ENCODE data around the gene NAT16. TPM values are rescaled to one million over a fixed set of nuclear protein-coding genes. Genes with fewer than 3 reads are reported as not detected.

NAT16 gene
- total and polyA plus RNA-seq, 2 of the 4 experiments (the other 2 are of a cell fraction) = 0.05 TPM; not detected in 1

DNA sequence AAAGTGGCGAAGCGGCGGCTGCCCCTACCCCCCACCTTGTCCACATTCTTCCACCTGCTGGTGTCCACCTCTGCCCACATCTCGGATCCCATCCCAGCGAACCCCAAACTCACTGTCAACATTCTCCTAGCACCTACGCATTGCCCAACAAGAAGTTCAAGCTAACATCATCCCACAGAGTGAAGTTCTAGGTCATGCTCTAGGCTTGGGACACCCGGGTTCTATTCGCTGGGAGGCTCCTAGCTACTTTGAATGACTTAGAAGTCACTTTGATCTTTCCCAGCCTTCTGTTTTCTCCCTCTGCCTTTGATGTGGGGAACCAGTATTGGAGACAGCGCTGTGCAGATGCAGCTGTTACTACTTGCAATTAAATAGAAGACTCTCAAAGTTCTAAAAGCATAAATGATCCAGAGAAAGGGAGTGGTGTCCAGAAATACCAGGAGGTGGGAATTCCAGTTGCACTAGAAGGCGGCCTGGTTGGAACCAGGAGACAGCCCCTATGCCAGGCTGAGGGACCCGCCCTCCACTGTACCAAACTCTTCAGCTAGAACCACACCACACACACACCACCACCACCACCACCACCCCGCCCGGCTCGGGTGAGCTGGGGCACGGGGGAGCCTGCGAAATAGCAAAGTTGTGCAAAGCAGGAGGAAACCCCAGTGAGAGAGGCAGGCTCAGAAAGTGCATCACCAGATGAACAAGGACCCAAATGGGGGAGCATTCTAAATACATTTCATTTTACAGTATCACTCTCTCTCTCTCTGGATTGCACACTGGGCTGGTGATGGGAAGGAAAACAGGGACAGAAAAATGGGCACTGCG is 9.3 kb downstream of the NAT16 start:
- BruUV-seq (replicated peaks) = no TSS peak
- Histone ChIP-seq H3K9me3 (ENCODE audit: control insufficient read depth, insufficient read depth, low read length) (peaks cover 2% of the 10 kb centered on the region; the same call in 1 of the 2 replicates), H3K18ac (ENCODE audit: low read depth, low read length) (no peak overlapping the region), H3K27ac (ENCODE audit: insufficient read depth, low read length) (no peak overlapping the region), H3K23ac (ENCODE audit: low read depth, low read length) (no peak overlapping the region), H2BK15ac (ENCODE audit: low read depth, low read length) (no peak overlapping the region), H3K36me3 (ENCODE audit: control insufficient read depth, insufficient read depth, low read length) (no peaks in the 10 kb centered on the region), H3K4me3 (ENCODE audit: insufficient read depth, low read depth, low read length) (no peak overlapping the region), H3K4me1 (ENCODE audit: control insufficient read depth, insufficient read depth, low read length) (peaks cover 18% of the 10 kb centered on the region), H3K27me3 (ENCODE audit: control insufficient read depth, insufficient read depth, low read length) (peaks cover 73% of the 10 kb centered on the region), H4K5ac (ENCODE audit: low read depth, low read length) (no peak overlapping the region), H3K79me1 (ENCODE audit: low read depth in 1 of 2, low read length in 2 of 2) (peaks cover 0 to 3% of the 10 kb centered on the region in 2 experiments; a peak in 1 of 4 replicates), H4K91ac (ENCODE audit: insufficient read depth, low read depth, low read length) (no peak overlapping the region), H2AK5ac (ENCODE audit: low read depth, low read length) (no peak overlapping the region), H2BK120ac (ENCODE audit: low read depth, low read length) (no peak overlapping the region), H3K4ac (ENCODE audit: low read depth, low read length) (no peak overlapping the region), H2BK5ac (ENCODE audit: low read depth, low read length, poor library complexity, severe bottlenecking) (no peak overlapping the region), H2AK9ac (replicated peaks; ENCODE audit: low read depth, low read length, poor library complexity) (no peak overlapping the region), H3K14ac (replicated peaks; ENCODE audit: low read depth, low read length) (no peak overlapping the region), H4K8ac (ENCODE audit: low read depth in 2 of 2, low read length in 2 of 2) (no peak overlapping the region), H3K9ac (ENCODE audit: low read depth, low read length) (no peak overlapping the region), H3K4me2 (ENCODE audit: low read depth, low read length) (no peak overlapping the region), H4K20me1 (ENCODE audit: insufficient read depth, low read length) (no peaks in the 10 kb centered on the region; the same call in 1 of the 2 replicates), H3K9me1 (ENCODE audit: insufficient read depth, low read length) (peaks cover 14% of the 10 kb centered on the region), H2BK20ac (ENCODE audit: low read depth, low read length) (no peak overlapping the region), H3K56ac (ENCODE audit: extremely low read depth, insufficient read depth, low read length) (no peak overlapping the region), H2AFZ (replicated peaks; ENCODE audit: low read length, poor library complexity) (no peak overlapping the region)
- 0% methylated on average over 6 of the region's 17 CpGs; no CpG with 5 or more reads in 1 of the 2 experiments for WGBS, 2 experiments (ENCODE audit: extremely low coverage in 2 of 2, insufficient read length in 1 of 2)
- ChIA-PET CTCF (interaction anchor here (0.6 to 1.9 kb wide), 3 partner anchors 22 to 1164 kb away, joined by 3 to 6 read pairs (median 3); no protein-coding TSS in a partner anchor), POLR2A (ENCODE audit: unreplicated experiment) (no interaction called here)
- ATAC-seq (ENCODE audit: low read depth) (no peak), DNase-seq (no peak)
- intact Hi-C loops (cut with micrococcal nuclease) = no loop called here
- in situ Hi-C loops (cut with MboI; ENCODE audit: low sequenced_read_pairs) = no loop called here
- dilution Hi-C loops (cut with HindIII; ENCODE audit: low sequenced_read_pairs, unreplicated experiment) = no loop called here
- TF ChIP-seq CTCF (conservative IDR thresholded peaks at IDR 0.05; ENCODE audit: low read depth, low read length) (no peak), RAD21 (IDR thresholded peaks at IDR 0.05; ENCODE audit: low read length) (no peak), FOS (IDR thresholded peaks at IDR 0.05; ENCODE audit: low read depth, low read length) (no peak), MAFK (IDR thresholded peaks at IDR 0.05; ENCODE audit: low read depth, low read length) (no peak), MAZ (IDR thresholded peaks at IDR 0.05; ENCODE audit: borderline replicate concordance, low read depth, low read length) (no peak), BHLHE40 (IDR thresholded peaks at IDR 0.05; ENCODE audit: low read depth, low read length) (no peak), NFE2L2 (IDR thresholded peaks at IDR 0.05; ENCODE audit: low read depth, low read length) (no peak), POLR2A (IDR thresholded peaks at IDR 0.05; ENCODE audit: low read depth, low read length) (no peak)
